ENCODE results near the gene EIF4E. TPM values are rescaled to one million over a fixed set of nuclear protein-coding genes. Genes with fewer than 3 reads are reported as not detected.
"Not testable (repeated sequence)": the region's sequence is repeated elsewhere in the genome, so short reads cannot be mapped to it uniquely, and the experiment has no call there.

EIF4E gene
- total RNA-seq, 4 donors from 2014 or later, result 45.6 to 68.7 (median 57.9) TPM

- H3K9me3 ChIP-seq, result no peaks in the 10 kb centered on the region
- no peaks in the 10 kb centered on the region for H3K27me3 ChIP-seq
- H3K36me3 ChIP-seq, result no peaks in the 10 kb centered on the region
- no peak overlapping the region for H3K4me3 ChIP-seq
- TF ChIP-seq POLR2A (IDR thresholded peaks at IDR 0.05) (no peak), CTCF (IDR thresholded peaks at IDR 0.05) (no peak)
- H3K27ac ChIP-seq, result no peak overlapping the region
- DNase-seq, result no peak
- no peaks in the 10 kb centered on the region for H3K4me1 ChIP-seq
Measured at GRCh38 chr4:98848448-98848847, 80.5 kb downstream of the EIF4E start.

GRCh38 chr4:98845960-98846359 lies 83.0 kb downstream of the EIF4E start:
- Histone ChIP-seq H3K4me1 (no peaks in the 10 kb centered on the region), H3K4me3 (no peak overlapping the region), H3K27ac (no peak overlapping the region), H3K36me3 (no peaks in the 10 kb centered on the region), H3K9me3 (no peaks in the 10 kb centered on the region), H3K27me3 (no peaks in the 10 kb centered on the region)
- TF ChIP-seq CTCF (IDR thresholded peaks at IDR 0.05), result no peak
- no peak for TF ChIP-seq POLR2A (IDR thresholded peaks at IDR 0.05)
- no peak for DNase-seq

DNA sequence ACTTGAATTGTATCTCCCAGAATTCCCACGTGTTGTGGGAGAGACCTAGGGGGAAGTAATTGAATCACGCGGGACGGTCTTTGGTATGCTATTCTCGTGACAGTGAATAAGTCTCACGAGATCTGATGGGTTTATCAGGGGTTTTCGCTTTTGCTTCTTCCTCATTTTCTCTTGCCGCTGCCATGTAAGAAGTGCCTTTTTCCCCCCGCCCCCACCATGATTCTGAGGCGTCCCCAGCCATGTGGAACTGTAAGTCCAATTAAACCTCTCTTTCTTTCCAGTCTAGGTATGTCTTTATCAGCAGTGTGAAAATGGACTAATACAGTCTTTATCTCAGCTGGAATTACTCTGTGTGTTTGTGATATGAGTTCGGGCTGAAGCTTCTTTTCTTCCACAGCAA lies 86.0 kb downstream of the EIF4E start:
- not testable (repeated sequence) for H3K27me3 ChIP-seq, H3K4me1 ChIP-seq, H3K27ac ChIP-seq, H3K4me3 ChIP-seq, DNase-seq, H3K9me3 ChIP-seq, H3K36me3 ChIP-seq

- Histone ChIP-seq H3K9me3 (no peaks in the 10 kb centered on the region), H3K27me3 (no peaks in the 10 kb centered on the region), H3K4me3 (no peak overlapping the region), H3K36me3 (no peaks in the 10 kb centered on the region), H3K4me1 (no peaks in the 10 kb centered on the region), H3K27ac (no peak overlapping the region)
- no peak for DNase-seq
- no peak for TF ChIP-seq CTCF (IDR thresholded peaks at IDR 0.05)
- no peak for TF ChIP-seq POLR2A (IDR thresholded peaks at IDR 0.05)
Measured at GRCh38 chr4:98838977-98839618, 89.8 kb downstream of the EIF4E start.

- Histone ChIP-seq H3K9me3 (no peaks in the 10 kb centered on the region), H3K27ac (no peak overlapping the region), H3K4me3 (no peak overlapping the region), H3K27me3 (no peaks in the 10 kb centered on the region), H3K36me3 (no peaks in the 10 kb centered on the region), H3K4me1 (no peaks in the 10 kb centered on the region)
- no peak for TF ChIP-seq CTCF (IDR thresholded peaks at IDR 0.05)
- no peak for TF ChIP-seq POLR2A (IDR thresholded peaks at IDR 0.05)
- DNase-seq, result no peak
Measured at GRCh38 chr4:98838531-98838930, 90.4 kb downstream of the EIF4E start.

- no peak for TF ChIP-seq POLR2A (IDR thresholded peaks at IDR 0.05)
- no peak for TF ChIP-seq CTCF (IDR thresholded peaks at IDR 0.05)
- no peak for DNase-seq
- no peaks in the 10 kb centered on the region for H3K4me1 ChIP-seq
- H3K36me3 ChIP-seq, result no peaks in the 10 kb centered on the region
- H3K4me3 ChIP-seq, result no peak overlapping the region
- no peak overlapping the region for H3K27ac ChIP-seq
- no peaks in the 10 kb centered on the region for H3K9me3 ChIP-seq
- H3K27me3 ChIP-seq, result no peaks in the 10 kb centered on the region
Measured at GRCh38 chr4:98833384-98833783, 95.5 kb downstream of the EIF4E start.

DNA sequence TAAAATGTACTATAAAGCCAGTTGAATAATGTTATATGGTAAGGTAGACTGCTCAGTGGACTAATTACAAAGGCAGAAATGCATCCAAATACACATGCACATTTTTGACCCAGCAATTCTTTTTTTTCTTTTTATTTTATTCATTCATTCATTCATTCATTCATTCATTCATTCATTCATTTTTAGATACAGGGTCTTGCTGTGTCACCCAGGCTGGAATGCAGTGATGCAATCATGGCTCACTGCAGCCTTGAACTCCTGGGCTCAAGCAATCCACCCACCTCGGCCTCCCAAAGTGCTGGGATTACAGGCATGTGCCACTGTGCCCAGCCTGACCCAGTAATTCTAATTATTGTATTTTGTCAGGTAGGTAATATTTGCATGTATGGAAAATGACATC lies 97.9 kb downstream of the EIF4E start:
- not testable (repeated sequence) for H3K27ac ChIP-seq, H3K4me1 ChIP-seq, DNase-seq, H3K36me3 ChIP-seq, H3K9me3 ChIP-seq, H3K27me3 ChIP-seq, H3K4me3 ChIP-seq

Data from Peyer's patch (tissue), 4 donors.